ENCODE results near the gene PPA2. TPM values are rescaled to one million over a fixed set of nuclear protein-coding genes. Genes with fewer than 3 reads are reported as not detected.

PPA2 gene
- 10 to 100 TPM; 56.4 to 82.8 (median 60.2) TPM for total RNA-seq

DNA sequence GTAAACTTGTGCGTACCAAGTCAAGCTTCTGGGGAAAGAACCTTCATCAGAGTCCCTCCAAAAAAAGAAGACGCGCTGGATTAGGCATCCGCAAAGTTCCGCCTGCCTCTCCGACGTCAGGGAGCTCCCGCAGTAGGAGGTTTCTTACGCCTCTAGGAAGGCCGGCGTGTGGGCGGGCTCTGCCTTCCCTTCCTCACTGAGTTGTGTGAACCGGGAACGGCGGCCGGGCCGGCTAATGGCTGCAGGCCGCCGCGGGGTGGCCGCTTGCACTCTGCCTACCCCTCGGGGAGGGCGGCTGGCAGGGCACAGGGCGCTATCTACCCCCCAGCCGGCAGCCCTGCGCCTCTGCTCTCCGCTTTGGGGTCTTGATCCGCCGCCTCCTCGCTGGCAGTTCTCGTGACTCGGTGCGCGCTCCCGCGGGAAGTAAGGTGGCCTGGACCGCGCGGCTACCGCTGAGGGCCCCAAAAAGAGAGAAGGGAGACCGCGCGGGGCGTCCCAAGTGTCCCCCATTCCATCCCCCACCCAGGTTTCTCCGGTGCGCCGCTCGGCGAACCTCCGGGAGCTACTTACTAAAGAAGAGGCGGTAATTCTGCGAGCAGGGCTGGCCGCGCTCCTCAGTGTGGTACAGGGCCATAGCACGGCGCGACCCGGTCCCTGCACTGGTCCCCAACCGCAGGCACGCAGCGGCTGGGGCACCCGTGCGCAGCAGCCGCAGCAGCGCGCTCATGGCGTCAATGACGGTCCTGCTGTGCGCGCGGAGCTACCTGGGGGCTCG lies at the start of gene PPA2:
PPA2 (minus strand) TSS at position 739 of the 775 bp plus-strand sequence; CDS start at position 727, 12 bp downstream.
- TF ChIP-seq CTCF (IDR thresholded peaks at IDR 0.05; ENCODE audit: low read depth) = no peak

GRCh38 chr4:105520819-105521790 lies 47.2 kb upstream of the PPA2 start:
- TF ChIP-seq CTCF (IDR thresholded peaks at IDR 0.05; ENCODE audit: low read depth) = no peak

- no peak for TF ChIP-seq CTCF (IDR thresholded peaks at IDR 0.05; ENCODE audit: low read depth)
Observed at GRCh38 chr4:105510245-105510644, 36.4 kb upstream of the PPA2 start.

DNA sequence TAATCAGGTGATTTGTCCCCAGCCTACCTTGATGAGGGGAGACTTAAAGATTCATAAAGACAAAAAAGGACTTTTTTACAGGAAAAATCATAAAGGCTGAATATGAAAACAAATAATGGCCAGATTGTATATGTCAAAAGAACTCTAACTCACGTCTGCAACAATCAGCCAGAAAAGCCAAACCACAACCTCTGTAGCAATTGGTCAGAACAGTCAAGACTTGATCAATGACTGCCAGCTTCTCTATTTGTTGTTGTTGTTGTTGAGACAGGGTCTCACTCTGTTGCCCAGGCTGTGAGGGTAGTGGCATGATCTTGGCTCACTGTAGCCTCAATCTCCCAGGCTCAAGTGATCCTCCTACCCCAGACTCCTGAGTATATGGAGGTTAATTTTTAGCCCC lies 35.9 kb upstream of the PPA2 start:
- no peak for TF ChIP-seq CTCF (IDR thresholded peaks at IDR 0.05; ENCODE audit: low read depth)

DNA sequence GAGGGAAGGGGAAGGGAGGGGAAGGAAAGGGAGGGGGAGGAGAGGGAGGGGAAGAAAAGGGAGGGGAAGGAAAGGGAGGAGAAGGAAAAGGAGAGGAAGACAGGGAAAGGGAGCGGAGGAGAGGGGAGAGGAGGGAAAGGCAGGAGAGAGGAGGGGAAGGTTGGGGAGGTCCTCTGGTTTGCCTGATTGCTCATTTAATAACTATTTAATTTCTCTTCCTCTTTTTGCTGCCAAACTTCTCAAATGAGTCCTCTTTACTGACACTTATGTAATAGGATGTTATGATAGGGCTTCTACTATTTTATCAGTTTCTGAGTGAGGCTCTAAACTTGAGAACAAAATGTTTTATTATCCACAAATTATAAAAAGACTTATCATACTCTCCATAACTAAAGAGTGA lies 35.4 kb upstream of the PPA2 start:
- TF ChIP-seq CTCF (IDR thresholded peaks at IDR 0.05; ENCODE audit: low read depth) = no peak

DNA sequence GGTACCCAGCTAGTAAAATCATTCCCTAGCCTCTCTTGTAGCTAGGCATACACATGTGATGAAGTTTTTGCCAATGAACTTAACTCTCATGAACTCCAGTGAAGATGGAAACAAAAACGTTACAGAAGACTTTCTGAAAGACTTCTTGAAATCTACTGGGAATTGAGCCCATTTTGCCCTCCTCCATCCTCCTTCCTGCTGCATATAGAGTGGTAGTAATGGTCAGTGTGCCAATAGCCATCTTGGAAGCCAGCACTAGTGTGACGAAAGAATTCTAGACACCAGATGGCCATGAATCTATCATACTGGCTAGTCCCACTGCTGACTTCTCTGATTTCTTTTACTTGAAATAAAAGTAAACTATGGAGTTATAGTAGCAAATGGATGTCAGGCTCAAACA lies 30.9 kb upstream of the PPA2 start:
- no peak for TF ChIP-seq CTCF (IDR thresholded peaks at IDR 0.05; ENCODE audit: low read depth)

- no peak for TF ChIP-seq CTCF (IDR thresholded peaks at IDR 0.05; ENCODE audit: low read depth)
Observed at GRCh38 chr4:105503484-105503883, 29.6 kb upstream of the PPA2 start.

Measured in subcutaneous adipose tissue (tissue), 4 donors.